ENCODE data around the gene SLC22A4. TPM values are rescaled to one million over a fixed set of nuclear protein-coding genes. Genes with fewer than 3 reads are reported as not detected.

Gene SLC22A4
- total and polyA plus RNA-seq, 7 donors: 1.1 to 17.5 (median 2.8) TPM

GRCh38 chr5:132251220-132251725 is 42.9 kb upstream of the SLC22A4 start:
- WGBS, 3 donors: 56 to 61% (median 60%) methylated on average over 10 of the region's 10 CpGs
- peaks cover 7% of the 10 kb centered on the region for H3K9me3 ChIP-seq
- H3K27ac ChIP-seq: no peak overlapping the region
- DNase-seq: peak in 1 of 2 donors; percentile 80
- H3K4me3 ChIP-seq: no peak overlapping the region
- TF ChIP-seq, protein P1, sequence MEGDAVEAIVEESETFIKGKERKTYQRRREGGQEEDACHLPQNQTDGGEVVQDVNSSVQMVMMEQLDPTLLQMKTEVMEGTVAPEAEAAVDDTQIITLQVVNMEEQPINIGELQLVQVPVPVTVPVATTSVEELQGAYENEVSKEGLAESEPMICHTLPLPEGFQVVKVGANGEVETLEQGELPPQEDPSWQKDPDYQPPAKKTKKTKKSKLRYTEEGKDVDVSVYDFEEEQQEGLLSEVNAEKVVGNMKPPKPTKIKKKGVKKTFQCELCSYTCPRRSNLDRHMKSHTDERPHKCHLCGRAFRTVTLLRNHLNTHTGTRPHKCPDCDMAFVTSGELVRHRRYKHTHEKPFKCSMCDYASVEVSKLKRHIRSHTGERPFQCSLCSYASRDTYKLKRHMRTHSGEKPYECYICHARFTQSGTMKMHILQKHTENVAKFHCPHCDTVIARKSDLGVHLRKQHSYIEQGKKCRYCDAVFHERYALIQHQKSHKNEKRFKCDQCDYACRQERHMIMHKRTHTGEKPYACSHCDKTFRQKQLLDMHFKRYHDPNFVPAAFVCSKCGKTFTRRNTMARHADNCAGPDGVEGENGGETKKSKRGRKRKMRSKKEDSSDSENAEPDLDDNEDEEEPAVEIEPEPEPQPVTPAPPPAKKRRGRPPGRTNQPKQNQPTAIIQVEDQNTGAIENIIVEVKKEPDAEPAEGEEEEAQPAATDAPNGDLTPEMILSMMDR (IDR thresholded peaks at IDR 0.05): no peak
- no peaks in the 10 kb centered on the region for H3K27me3 ChIP-seq (ENCODE audit: insufficient read depth in 3 of 3, low read length in 2 of 3)
- intact Hi-C loops (cut with DNase I): no loop called here
- ATAC-seq: peak; percentile 78 to 86 (median 81)
- peaks cover 8% of the 10 kb centered on the region for H3K4me1 ChIP-seq
- H3K36me3 ChIP-seq (ENCODE audit: insufficient read depth in 1 of 2, low read depth in 1 of 2): no peaks in the 10 kb centered on the region

DNA sequence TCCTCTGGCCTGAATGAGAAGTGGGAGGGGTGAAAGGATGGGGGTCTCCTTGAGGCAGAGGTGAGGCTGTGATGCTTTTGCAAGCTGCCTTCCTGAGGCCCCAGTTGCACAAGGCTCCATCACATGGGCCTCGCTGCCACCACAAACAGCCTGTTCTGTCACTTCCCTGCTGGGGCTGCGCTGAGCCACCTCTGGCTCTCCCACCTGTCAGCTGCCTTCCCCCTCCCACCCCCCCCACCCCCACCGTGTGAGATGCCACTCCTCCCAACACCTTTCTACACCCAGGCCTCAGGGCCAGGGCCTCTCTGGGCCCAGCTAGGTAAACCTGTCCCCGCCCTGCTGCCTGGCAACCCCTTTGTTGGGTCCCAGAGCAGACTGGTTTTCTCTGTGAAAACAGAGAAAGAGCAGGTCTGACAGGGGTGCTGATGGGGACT is 41.2 kb upstream of the SLC22A4 start:
- peaks cover 8% of the 10 kb centered on the region for H3K4me1 ChIP-seq
- TF ChIP-seq, protein P1 (IDR thresholded peaks at IDR 0.05): no peak
- 76 to 89% (median 84%) methylated on average over 4 of the region's 4 CpGs for WGBS, 3 donors
- peaks cover 0 to 10% (median 0%) of the 10 kb centered on the region in 3 donors for H3K27me3 ChIP-seq (ENCODE audit: insufficient read depth in 3 of 3, low read length in 2 of 3)
- ATAC-seq: no peak
- H3K4me3 ChIP-seq: no peak overlapping the region
- H3K9me3 ChIP-seq: no peaks in the 10 kb centered on the region
- DNase-seq: no peak
- H3K27ac ChIP-seq: no peak overlapping the region
- intact Hi-C loops (cut with DNase I): no loop called here
- no peaks in the 10 kb centered on the region for H3K36me3 ChIP-seq (ENCODE audit: insufficient read depth in 1 of 2, low read depth in 1 of 2)

DNA sequence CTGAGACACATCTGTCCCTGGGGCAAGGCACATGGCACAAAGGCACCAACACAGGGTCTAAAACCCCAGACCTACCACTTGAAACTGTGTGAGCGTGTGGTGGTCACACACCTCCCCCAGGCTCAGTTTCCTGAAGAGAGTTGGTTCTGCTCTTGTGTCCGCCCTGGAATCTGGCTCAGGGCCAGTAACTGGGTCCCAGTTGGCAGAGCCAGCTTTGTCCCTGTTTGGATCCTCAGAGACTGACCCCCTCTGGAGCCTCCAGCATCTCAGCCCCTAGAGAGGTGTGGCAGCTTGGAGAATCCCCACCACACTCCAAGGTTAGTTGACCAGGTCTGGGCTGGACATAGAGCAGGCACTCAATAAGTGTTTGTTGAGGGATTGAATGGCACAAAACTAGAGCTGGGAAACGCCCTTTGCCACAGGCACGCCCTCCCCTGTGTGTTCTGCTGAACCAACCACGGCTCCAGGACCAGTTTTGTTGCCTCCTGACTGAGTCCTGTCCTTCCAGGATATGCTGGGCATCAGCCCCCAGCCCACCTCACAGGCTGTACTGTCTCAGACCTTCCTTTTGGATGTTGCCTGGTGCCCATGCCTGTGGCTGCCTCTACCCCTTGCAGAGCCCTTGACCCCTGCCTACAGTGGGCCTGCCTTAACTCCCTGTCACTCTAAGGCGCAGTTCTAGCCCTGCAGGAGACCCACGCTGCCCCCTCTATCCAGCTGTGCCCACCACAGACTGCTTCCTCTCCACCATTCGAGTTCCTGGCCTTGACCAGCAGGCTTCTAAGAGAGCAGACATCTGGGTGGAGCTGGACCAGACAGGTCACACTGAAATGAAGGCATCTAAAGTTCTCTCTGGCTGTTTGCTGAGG is 40.5 kb upstream of the SLC22A4 start:
- DNase-seq (no peak), ATAC-seq (no peak)
- TF ChIP-seq, protein P1 (IDR thresholded peaks at IDR 0.05): no peak
- H3K36me3 ChIP-seq (ENCODE audit: insufficient read depth in 1 of 2, low read depth in 1 of 2): no peaks in the 10 kb centered on the region
- H3K27ac ChIP-seq: no peak overlapping the region
- intact Hi-C loops (cut with DNase I): no loop called here
- no peak overlapping the region for H3K4me3 ChIP-seq
- H3K27me3 ChIP-seq (ENCODE audit: insufficient read depth in 3 of 3, low read length in 2 of 3): peaks cover 0 to 15% (median 0%) of the 10 kb centered on the region in 3 donors
- WGBS, 3 donors: 89 to 95% (median 89%) methylated on average over 8 of the region's 8 CpGs
- H3K4me1 ChIP-seq: peaks cover 8% of the 10 kb centered on the region
- no peaks in the 10 kb centered on the region for H3K9me3 ChIP-seq

DNA sequence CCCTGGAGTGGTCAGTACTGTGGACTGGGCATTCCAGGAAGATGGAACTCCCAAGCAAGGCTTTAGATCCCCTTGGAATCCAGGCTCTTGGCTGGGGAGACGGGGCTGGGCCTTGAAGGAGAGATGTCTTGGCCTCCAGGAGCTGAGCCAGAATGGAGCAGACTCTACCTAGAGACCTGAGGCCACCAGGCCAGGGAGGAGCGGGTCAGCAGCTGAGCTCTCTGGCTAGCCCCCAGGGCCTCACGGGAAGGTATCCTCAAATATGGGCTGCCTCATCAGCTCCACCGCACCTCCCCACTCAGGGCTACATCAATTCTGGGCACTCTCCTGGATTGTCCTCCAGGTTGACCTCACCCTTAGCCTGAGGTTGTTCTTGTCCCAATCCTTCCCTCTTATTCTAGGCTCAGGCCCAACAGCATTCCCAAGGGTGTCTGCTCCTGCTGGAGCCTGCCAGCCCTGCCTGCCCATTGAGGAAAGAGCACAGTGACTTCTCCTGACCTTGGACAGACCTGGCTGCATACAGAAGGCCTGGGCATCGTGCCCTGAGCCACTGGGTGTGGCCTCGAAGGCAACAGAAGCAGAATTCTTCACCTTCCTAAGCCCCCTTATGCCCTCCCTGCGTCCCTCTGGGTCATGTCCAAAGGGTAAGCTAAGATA is 39.7 kb upstream of the SLC22A4 start:
- H3K27me3 ChIP-seq (ENCODE audit: insufficient read depth in 3 of 3, low read length in 2 of 3): peaks cover 0 to 15% (median 0%) of the 10 kb centered on the region in 3 donors
- DNase-seq (peak in 1 of 2 donors; percentile 33), ATAC-seq (no peak)
- H3K4me3 ChIP-seq: no peak overlapping the region
- peaks cover 8% of the 10 kb centered on the region for H3K4me1 ChIP-seq
- no peak overlapping the region for H3K27ac ChIP-seq
- no peaks in the 10 kb centered on the region for H3K36me3 ChIP-seq (ENCODE audit: insufficient read depth in 1 of 2, low read depth in 1 of 2)
- H3K9me3 ChIP-seq: no peaks in the 10 kb centered on the region
- TF ChIP-seq, protein P1 (IDR thresholded peaks at IDR 0.05): no peak
- intact Hi-C loops (cut with DNase I): no loop called here
- 38 to 52% (median 39%) methylated on average over 6 to 7 of the region's 7 CpGs for WGBS, 3 donors

All from psoas muscle (tissue), 8 donors.